ENCODE data around the gene HYKK.

The HYKK gene

DNA sequence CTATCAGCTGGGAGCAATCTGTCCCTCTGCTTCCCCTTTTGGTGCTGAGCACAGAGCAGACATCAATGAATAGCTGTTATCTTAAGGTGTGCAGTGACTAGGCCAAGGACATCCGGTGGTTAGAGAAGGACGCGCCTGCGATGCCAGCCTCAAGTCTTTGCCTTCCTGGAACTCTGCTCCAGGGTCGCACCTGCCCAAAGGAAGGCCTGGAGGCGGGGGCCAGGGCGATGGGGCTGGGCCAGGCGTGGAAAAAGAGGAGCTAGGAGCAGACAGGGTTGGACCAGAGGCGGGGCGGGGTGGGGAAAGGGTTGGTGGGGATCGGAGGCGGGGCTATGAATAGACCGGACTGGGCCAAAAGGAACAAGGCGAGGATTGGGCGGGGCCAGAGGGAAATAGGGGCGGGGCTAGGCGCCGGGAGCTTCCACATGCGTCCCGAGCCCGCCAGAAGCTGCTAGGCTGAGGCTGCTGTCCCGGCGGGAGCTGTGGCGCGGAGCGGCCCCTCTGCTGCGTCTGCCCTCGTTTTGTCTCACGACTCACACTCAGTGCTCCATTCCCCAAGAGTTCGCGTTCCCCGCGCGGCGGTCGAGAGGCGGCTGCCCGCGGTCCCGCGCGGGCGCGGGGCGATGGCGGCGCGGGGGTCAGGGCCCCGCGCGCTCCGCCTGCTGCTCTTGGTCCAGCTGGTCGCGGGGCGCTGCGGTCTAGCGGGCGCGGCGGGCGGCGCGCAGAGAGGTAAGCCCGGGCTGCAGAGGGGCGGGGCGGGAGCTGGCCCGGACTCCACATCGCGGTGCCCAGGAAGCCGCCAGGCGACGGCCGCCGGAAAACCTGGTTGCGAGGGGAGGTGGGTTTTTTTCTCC is 57.9 kb downstream of the HYKK start, which contains the start of gene CHRNA5:
Gene CHRNA5 (plus strand): TSS at position 424 of the 854 bp plus-strand sequence. CDS start 200 bp downstream, at position 624.
- Histone ChIP-seq H3K27me3 (ENCODE audit: insufficient read depth, low read length) (no peaks in the 10 kb centered on the region), H3K27ac (ENCODE audit: low read depth, low read length) (peak within 1 kb of the TSS; percentile 82; the same call in 1 of the 2 replicates), H3K36me3 (ENCODE audit: insufficient read depth, low read length) (no peaks in the 10 kb centered on the region), H3K9me3 (ENCODE audit: insufficient read depth, low read depth, low read length) (no peaks in the 10 kb centered on the region), H3K9ac (ENCODE audit: low read depth, low read length) (peak within 1 kb of the TSS; percentile 94), H3K4me1 (ENCODE audit: insufficient read depth, low read length) (0 out of 2 replicates have a peak, but pooled peaks cover 7% of the 10 kb centered on the region), H3K4me3 (ENCODE audit: low read length) (peak within 1 kb of the TSS; percentile 88)
- under 1% methylated on average over 75 of the region's 75 CpGs for WGBS

- Histone ChIP-seq H3K4me1 (ENCODE audit: insufficient read depth, low read length) (0 out of 2 replicates have a peak, but pooled peaks cover 7% of the 10 kb centered on the region), H3K27ac (ENCODE audit: low read depth, low read length) (0 out of 2 replicates have a peak overlapping the region, but pooled peaks have one; percentile 82), H3K9ac (ENCODE audit: low read depth, low read length) (peak overlapping the region; percentile 94), H3K36me3 (ENCODE audit: insufficient read depth, low read length) (no peaks in the 10 kb centered on the region), H3K27me3 (ENCODE audit: insufficient read depth, low read length) (no peaks in the 10 kb centered on the region), H3K9me3 (ENCODE audit: insufficient read depth, low read depth, low read length) (no peaks in the 10 kb centered on the region), H3K4me3 (ENCODE audit: low read length) (peak overlapping the region; percentile 88)
- WGBS, result 3% methylated on average over 19 of the region's 19 CpGs
Observed at GRCh38 chr15:78565951-78566774, 58.8 kb downstream of the HYKK start.

- no peaks in the 10 kb centered on the region for H3K9me3 ChIP-seq (ENCODE audit: insufficient read depth, low read depth, low read length)
- no peak overlapping the region for H3K27ac ChIP-seq (ENCODE audit: low read depth, low read length)
- H3K27me3 ChIP-seq (ENCODE audit: insufficient read depth, low read length), result no peaks in the 10 kb centered on the region
- WGBS, result 94% methylated on average over 4 of the region's 4 CpGs
- no peaks in the 10 kb centered on the region for H3K36me3 ChIP-seq (ENCODE audit: insufficient read depth, low read length)
- H3K4me1 ChIP-seq (ENCODE audit: insufficient read depth, low read length), result 0 out of 2 replicates have a peak, but pooled peaks cover 7% of the 10 kb centered on the region
- no peak overlapping the region for H3K9ac ChIP-seq (ENCODE audit: low read depth, low read length)
- no peak overlapping the region for H3K4me3 ChIP-seq (ENCODE audit: low read length)
Observed at GRCh38 chr15:78567531-78567930, 60.2 kb downstream of the HYKK start.

DNA sequence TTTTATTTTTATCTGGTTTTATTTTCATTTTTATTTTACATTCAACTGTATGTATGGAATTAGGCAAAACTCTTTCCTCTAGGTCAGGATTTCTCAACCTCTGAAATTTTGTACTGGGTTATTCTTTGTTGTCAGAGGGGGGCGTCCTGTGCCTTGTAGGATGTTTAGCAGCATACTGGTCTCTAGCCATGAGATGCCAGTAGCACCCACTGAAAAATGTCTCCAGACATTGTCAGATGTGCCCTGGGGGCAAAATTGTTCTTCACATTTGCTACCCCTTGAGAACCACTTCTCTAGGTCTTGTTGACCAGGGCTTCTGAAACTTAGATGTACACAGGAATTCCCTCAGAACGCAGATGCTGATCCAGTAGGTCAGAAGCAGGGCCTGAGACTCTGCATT is 63.3 kb downstream of the HYKK start:
- Histone ChIP-seq H3K4me1 (ENCODE audit: insufficient read depth, low read length) (no peaks in the 10 kb centered on the region), H3K4me3 (ENCODE audit: low read length) (no peak overlapping the region), H3K9ac (ENCODE audit: low read depth, low read length) (no peak overlapping the region), H3K27ac (ENCODE audit: low read depth, low read length) (no peak overlapping the region), H3K9me3 (ENCODE audit: insufficient read depth, low read depth, low read length) (no peaks in the 10 kb centered on the region), H3K27me3 (ENCODE audit: insufficient read depth, low read length) (no peaks in the 10 kb centered on the region), H3K36me3 (ENCODE audit: insufficient read depth, low read length) (no peaks in the 10 kb centered on the region)
- WGBS, result 82% methylated on average over 2 of the region's 2 CpGs

GRCh38 chr15:78571382-78571781 is 64.0 kb downstream of the HYKK start:
- Histone ChIP-seq H3K4me3 (ENCODE audit: low read length) (no peak overlapping the region), H3K9ac (ENCODE audit: low read depth, low read length) (no peak overlapping the region), H3K27ac (ENCODE audit: low read depth, low read length) (no peak overlapping the region), H3K9me3 (ENCODE audit: insufficient read depth, low read depth, low read length) (no peaks in the 10 kb centered on the region), H3K27me3 (ENCODE audit: insufficient read depth, low read length) (no peaks in the 10 kb centered on the region), H3K4me1 (ENCODE audit: insufficient read depth, low read length) (no peaks in the 10 kb centered on the region), H3K36me3 (ENCODE audit: insufficient read depth, low read length) (no peaks in the 10 kb centered on the region)
- 89% methylated on average over 1 of the region's 4 CpGs for WGBS

DNA sequence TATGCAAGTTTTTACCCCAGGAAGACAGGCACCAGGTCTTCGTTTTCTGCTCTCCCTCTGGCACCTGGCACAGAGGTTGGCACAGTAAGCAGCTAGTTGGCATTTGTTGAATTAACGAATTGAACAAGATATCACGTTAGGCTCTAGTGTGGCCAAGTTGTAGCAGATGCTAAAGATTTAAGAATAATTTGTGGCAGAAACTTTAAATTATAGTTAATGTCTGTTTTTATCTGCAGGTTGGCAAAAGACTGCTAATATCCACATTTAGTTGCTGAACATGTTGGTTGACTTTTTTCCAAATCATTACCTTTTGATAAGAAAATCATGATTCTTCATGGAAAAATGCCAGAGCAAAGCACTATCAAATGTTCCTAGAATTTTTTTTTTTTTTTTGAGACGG is 66.0 kb downstream of the HYKK start:
- H3K4me3 ChIP-seq (ENCODE audit: low read length), result no peak overlapping the region
- no peaks in the 10 kb centered on the region for H3K9me3 ChIP-seq (ENCODE audit: insufficient read depth, low read depth, low read length)
- 91% methylated on average over 4 of the region's 4 CpGs for whole genome bisulfite sequencing
- no peak overlapping the region for H3K9ac ChIP-seq (ENCODE audit: low read depth, low read length)
- 0 out of 2 replicates have a peak, but pooled peaks cover 5% of the 10 kb centered on the region for H3K4me1 ChIP-seq (ENCODE audit: insufficient read depth, low read length)
- no peaks in the 10 kb centered on the region for H3K36me3 ChIP-seq (ENCODE audit: insufficient read depth, low read length)
- H3K27me3 ChIP-seq (ENCODE audit: insufficient read depth, low read length), result no peaks in the 10 kb centered on the region
- H3K27ac ChIP-seq (ENCODE audit: low read depth, low read length), result no peak overlapping the region

GRCh38 chr15:78574944-78575343 is 67.6 kb downstream of the HYKK start:
- no peak overlapping the region for H3K27ac ChIP-seq (ENCODE audit: low read depth, low read length)
- 0 out of 2 replicates have a peak, but pooled peaks cover 5% of the 10 kb centered on the region for H3K4me1 ChIP-seq (ENCODE audit: insufficient read depth, low read length)
- no peaks in the 10 kb centered on the region for H3K36me3 ChIP-seq (ENCODE audit: insufficient read depth, low read length)
- H3K27me3 ChIP-seq (ENCODE audit: insufficient read depth, low read length), result no peaks in the 10 kb centered on the region
- no peaks in the 10 kb centered on the region for H3K9me3 ChIP-seq (ENCODE audit: insufficient read depth, low read depth, low read length)
- WGBS, result 97% methylated on average over 1 of the region's 1 CpG
- H3K4me3 ChIP-seq (ENCODE audit: low read length), result no peak overlapping the region
- no peak overlapping the region for H3K9ac ChIP-seq (ENCODE audit: low read depth, low read length)
